Liver (tissue), 3 donors: Measurements from ENCODE around the gene ZNRF3.

Source experiments
- CTCF ChIP-seq: fragments of 150-350 bp; IDR thresholded peaks from 2 replicates; pipeline ENCODE4 v1.5.1; 2017; ENCODE audit warnings: improper control_type of control experiment, low read depth, low read length; ENCODE audit not compliant: missing input control
- GABPA ChIP-seq, 2 donors: IDR thresholded peaks in 1 of 2; conservative IDR thresholded peaks in 1 of 2; 2 replicates each; pipeline ENCODE4 v1.6.1; 2016; ENCODE audit warnings: antibody characterized with exemption in 2 of 2, mild to moderate bottlenecking in 1 of 2, moderate library complexity in 1 of 2
- HNF4A ChIP-seq, 2 donors: conservative IDR thresholded peaks; 2 replicates each; pipeline ENCODE4 v1.6.1; 2016; ENCODE audit warnings: antibody characterized with exemption in 2 of 2, mild to moderate bottlenecking in 2 of 2
- REST ChIP-seq: IDR thresholded peaks from 2 replicates; pipeline ENCODE4 v1.6.1; 2016; ENCODE audit warnings: antibody characterized with exemption, mild to moderate bottlenecking
- RXRA ChIP-seq, 2 donors: IDR thresholded peaks; 2 replicates each; pipeline ENCODE4 v1.6.1; 2017 to 2018; ENCODE audit warnings: antibody characterized with exemption in 2 of 2, mild to moderate bottlenecking in 1 of 2
- donor health status: healthy.
- donor health status: healthy.

GRCh38 chr22:28902490-28902889 lies 19.1 kb downstream of the ZNRF3 start:
- TF ChIP-seq REST, result no peak
- TF ChIP-seq RXRA (IDR thresholded peaks at IDR 0.05), result no peak
- no peak for TF ChIP-seq CTCF
- no peak for TF ChIP-seq GABPA (IDR thresholded peaks at IDR 0.05 in 1 of 2, conservative IDR thresholded peaks at IDR 0.05 in 1 of 2)
- no peak for TF ChIP-seq HNF4A (conservative IDR thresholded peaks at IDR 0.05)
